ENCODE results near the gene IFT88. TPM values are rescaled to one million over a fixed set of nuclear protein-coding genes. Genes with fewer than 3 reads are reported as not detected.

The IFT88 gene
- total RNA-seq, 4 donors from 2014 or later, result 7.9 to 47.5 (median 27.6) TPM

DNA sequence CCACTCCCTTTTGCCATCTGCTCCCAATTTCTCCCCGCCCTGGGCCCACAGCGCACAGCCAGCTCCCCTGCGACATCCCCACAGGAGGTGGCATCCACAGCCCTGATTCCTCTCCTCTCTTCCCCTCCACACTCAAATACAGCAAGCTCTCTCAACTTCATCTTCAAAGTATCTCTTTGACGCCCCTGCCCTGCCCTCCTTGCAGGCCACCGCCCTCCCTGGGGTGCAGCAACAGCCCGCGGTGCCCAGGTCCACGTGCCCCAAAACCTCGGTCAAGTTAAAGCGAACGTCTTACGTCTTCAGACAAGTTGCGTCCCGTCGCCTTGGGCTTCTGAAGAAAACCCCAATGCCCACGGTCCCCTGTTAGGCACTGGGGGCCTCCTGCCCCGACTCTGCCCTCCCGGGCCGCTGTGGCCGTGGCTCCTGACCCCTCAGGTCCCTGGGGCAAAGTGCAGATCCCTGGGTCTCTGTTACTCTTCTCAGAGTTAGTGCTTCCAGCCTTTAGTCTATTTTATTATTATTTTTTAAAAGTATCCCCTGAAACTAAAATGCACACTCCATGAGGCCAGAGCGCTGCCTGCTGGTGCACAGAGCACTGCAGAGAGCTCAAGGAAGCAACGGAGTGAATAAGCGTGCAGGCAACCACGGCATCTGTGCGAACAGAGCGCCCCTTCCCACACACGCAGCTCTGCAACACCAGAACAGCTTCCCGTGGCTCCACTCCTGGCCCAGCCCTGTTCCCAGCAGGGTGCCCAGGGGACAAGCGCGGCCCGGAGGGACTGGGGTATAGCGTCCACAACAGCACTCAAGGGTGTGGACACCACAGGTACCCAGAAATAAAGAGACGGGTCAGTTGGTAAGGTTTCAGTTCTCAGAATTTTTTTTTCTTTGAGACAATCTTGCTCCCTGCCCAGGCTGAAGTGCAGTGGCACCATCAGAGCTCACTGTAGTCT is 163.0 kb downstream of the IFT88 start:
- Histone ChIP-seq H3K36me3 (no peaks in the 10 kb centered on the region), H3K4me1 (no peaks in the 10 kb centered on the region), H3K4me3 (no peak overlapping the region), H3K9me3 (no peaks in the 10 kb centered on the region), H3K27me3 (no peaks in the 10 kb centered on the region), H3K27ac (no peak overlapping the region)
- DNase-seq, result no peak
- TF ChIP-seq, protein P1, sequence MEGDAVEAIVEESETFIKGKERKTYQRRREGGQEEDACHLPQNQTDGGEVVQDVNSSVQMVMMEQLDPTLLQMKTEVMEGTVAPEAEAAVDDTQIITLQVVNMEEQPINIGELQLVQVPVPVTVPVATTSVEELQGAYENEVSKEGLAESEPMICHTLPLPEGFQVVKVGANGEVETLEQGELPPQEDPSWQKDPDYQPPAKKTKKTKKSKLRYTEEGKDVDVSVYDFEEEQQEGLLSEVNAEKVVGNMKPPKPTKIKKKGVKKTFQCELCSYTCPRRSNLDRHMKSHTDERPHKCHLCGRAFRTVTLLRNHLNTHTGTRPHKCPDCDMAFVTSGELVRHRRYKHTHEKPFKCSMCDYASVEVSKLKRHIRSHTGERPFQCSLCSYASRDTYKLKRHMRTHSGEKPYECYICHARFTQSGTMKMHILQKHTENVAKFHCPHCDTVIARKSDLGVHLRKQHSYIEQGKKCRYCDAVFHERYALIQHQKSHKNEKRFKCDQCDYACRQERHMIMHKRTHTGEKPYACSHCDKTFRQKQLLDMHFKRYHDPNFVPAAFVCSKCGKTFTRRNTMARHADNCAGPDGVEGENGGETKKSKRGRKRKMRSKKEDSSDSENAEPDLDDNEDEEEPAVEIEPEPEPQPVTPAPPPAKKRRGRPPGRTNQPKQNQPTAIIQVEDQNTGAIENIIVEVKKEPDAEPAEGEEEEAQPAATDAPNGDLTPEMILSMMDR (IDR thresholded peaks at IDR 0.05), result no peak
- no peak for TF ChIP-seq POLR2A (IDR thresholded peaks at IDR 0.05)
- intact Hi-C loops (cut with DNase I; ENCODE audit: low total_unique reads), result no loop called here

DNA sequence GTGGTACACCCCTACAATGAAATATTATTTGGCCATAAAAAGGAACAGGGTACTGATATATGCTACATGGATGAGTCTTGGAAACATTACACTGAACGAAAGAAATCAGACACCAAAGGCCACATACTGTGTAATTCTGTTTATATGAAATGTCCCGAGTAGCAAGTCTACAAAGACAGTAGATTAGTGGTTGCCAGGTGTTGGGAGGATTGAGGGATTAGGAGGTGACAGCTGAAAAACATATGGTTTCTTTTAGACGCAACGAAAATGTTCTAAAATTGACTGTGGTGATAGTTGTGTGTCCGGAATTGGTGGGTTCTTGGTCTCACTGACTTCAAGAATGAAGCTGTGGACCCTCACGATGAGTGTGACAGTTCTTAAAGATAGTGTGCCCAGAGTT is 171.7 kb downstream of the IFT88 start:
- H3K9me3 ChIP-seq, result peaks cover 0 to 6% of the 10 kb centered on the region in 2 donors
- TF ChIP-seq, protein P1 (IDR thresholded peaks at IDR 0.05), result no peak
- TF ChIP-seq POLR2A (IDR thresholded peaks at IDR 0.05), result no peak
- intact Hi-C loops (cut with DNase I; ENCODE audit: low total_unique reads), result no loop called here
- no peak overlapping the region for H3K4me3 ChIP-seq
- DNase-seq, result no peak
- H3K36me3 ChIP-seq, result no peaks in the 10 kb centered on the region
- H3K27me3 ChIP-seq, result no peaks in the 10 kb centered on the region
- no peaks in the 10 kb centered on the region for H3K4me1 ChIP-seq
- no peak overlapping the region for H3K27ac ChIP-seq

DNA sequence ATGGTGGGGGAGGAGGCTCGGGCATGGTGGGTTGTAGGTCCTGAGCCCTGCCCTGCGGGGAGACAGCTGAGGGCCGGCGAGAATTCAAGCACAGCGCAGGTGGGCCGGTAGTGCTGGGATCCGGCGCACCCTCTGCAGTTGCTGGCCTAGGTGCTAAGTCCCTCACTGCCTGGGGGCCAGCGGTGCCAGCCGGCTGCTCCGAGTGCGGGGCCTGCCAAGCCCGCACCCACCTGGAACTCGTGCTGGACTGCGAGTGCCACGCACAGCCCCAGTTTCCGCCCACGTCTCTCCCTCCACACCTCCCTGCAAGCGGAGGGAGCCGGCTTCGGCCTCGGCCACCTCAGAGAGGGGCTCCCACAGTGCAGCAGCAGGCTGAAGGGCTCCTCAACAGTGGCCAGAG is 173.1 kb downstream of the IFT88 start:
- H3K36me3 ChIP-seq, result no peaks in the 10 kb centered on the region
- no peak overlapping the region for H3K4me3 ChIP-seq
- peaks cover 0 to 6% of the 10 kb centered on the region in 2 donors for H3K9me3 ChIP-seq
- H3K27me3 ChIP-seq, result no peaks in the 10 kb centered on the region
- H3K27ac ChIP-seq, result no peak overlapping the region
- DNase-seq, result no peak
- H3K4me1 ChIP-seq, result no peaks in the 10 kb centered on the region
- TF ChIP-seq POLR2A (IDR thresholded peaks at IDR 0.05), result no peak
- intact Hi-C loops (cut with DNase I; ENCODE audit: low total_unique reads), result no loop called here

Small RNA genes within 50 kb of the gene (small RNA-seq; reads per million reads assigned to genes)
- gene RNU2-7P, result not detected

Other genes with a start within 250 kb of the IFT88 start
- 10 to 100 TPM; 35.6 to 90.4 (median 50.7) TPM for gene CRYL1, start 41.3 kb upstream of the IFT88 start, total RNA-seq
- gene IL17D, start 136.5 kb downstream of the IFT88 start, total RNA-seq, result 1 to 10 TPM in 2 of 4 donors, not detected in 2; 2.7 to 5.6 TPM
- 10 to 100 TPM in 3 of 4 donors, 1 to 10 TPM in 1; 5.0 to 28.5 (median 21.7) TPM for gene EEF1AKMT1, start 206.8 kb downstream of the IFT88 start, total RNA-seq

Data from uterus (tissue), 4 donors.